Hepatocyte (in vitro differentiated cells): ENCODE measurements around the gene RNF121. TPM values are rescaled to one million over a fixed set of nuclear protein-coding genes. Genes with fewer than 3 reads are reported as not detected.

Experiments used
- DNase-seq: peaks from one replicate; pipeline ENCODE4 v3.0.0-alpha.2; 2016; ENCODE audit warnings: low spot score
- H2AFZ ChIP-seq: fragments of 200-600 bp; sonication (generic); 2 replicates; pipeline ENCODE4 v1.6.0; 2016; ENCODE audit warnings: antibody characterized with exemption, mild to moderate bottlenecking
- H3K27ac ChIP-seq: fragments of 200-600 bp; sonication (generic); 2 replicates; pipeline ENCODE4 v1.5.1; 2016; ENCODE audit warnings: mild to moderate bottlenecking
- H3K27me3 ChIP-seq: fragments of 200-600 bp; sonication (generic); 2 replicates; pipeline ENCODE4 v1.6.1; 2016
- H3K36me3 ChIP-seq: fragments of 200-600 bp; sonication (generic); replicated peaks from 2 replicates; pipeline ENCODE4 v1.5.1; 2016; ENCODE audit warnings: low read depth; ENCODE audit not compliant: insufficient read depth
- H3K4me1 ChIP-seq: fragments of 200-600 bp; sonication (generic); 2 replicates; pipeline ENCODE4 v1.5.1; 2016; ENCODE audit warnings: mild to moderate bottlenecking, moderate library complexity; ENCODE audit not compliant: insufficient read depth
- H3K4me2 ChIP-seq: fragments of 200-600 bp; sonication (generic); 2 replicates; pipeline ENCODE4 v1.6.0; 2016
- H3K4me3 ChIP-seq: fragments of 200-600 bp; sonication (generic); 2 replicates; pipeline ENCODE4 v1.5.1; 2016; ENCODE audit warnings: mild to moderate bottlenecking
- H3K79me2 ChIP-seq: fragments of 200-600 bp; sonication (generic); 2 replicates; pipeline ENCODE4 v1.6.0; 2017; ENCODE audit warnings: mild to moderate bottlenecking
- H3K9me2 ChIP-seq: fragments of 200-600 bp; sonication (generic); replicated peaks from 2 replicates; pipeline ENCODE4 v1.6.0; 2017; ENCODE audit warnings: mild to moderate bottlenecking; ENCODE audit not compliant: insufficient read depth
- H3K9me3 ChIP-seq: fragments of 200-600 bp; sonication (generic); 2 replicates; pipeline ENCODE4 v1.5.1; 2016; ENCODE audit warnings: low read depth, mild to moderate bottlenecking
- H4K20me1 ChIP-seq: fragments of 200-600 bp; sonication (generic); 2 replicates; pipeline ENCODE4 v1.6.0; 2016; ENCODE audit warnings: mild to moderate bottlenecking; ENCODE audit not compliant: insufficient read depth, poor library complexity, severe bottlenecking
- CTCF ChIP-seq: fragments of 200-600 bp; sonication (generic); IDR thresholded peaks from 2 replicates; pipeline ENCODE4 v1.5.1; 2016; ENCODE audit warnings: antibody characterized with exemption, mild to moderate bottlenecking; ENCODE audit not compliant: poor library complexity
- EZH2 ChIP-seq: fragments of 200-600 bp; sonication (generic); IDR thresholded peaks from 2 replicates; pipeline ENCODE4 v1.6.1; 2016; ENCODE audit warnings: antibody characterized with exemption, mild to moderate bottlenecking, borderline replicate concordance
- EZH2phosphoT487 ChIP-seq: fragments of 200-600 bp; sonication (generic); IDR thresholded peaks from one replicate; pipeline ENCODE4 v1.6.1; 2018; ENCODE audit warnings: antibody characterized with exemption, mild to moderate bottlenecking, low read depth, moderate library complexity; ENCODE audit not compliant: unreplicated experiment, severe bottlenecking
- WGBS: methylation state at CpG from one replicate; pipeline ENCODE4 v1.1.6; 2016; ENCODE audit warnings: low lambda C conversion rate; ENCODE audit errors: missing lambda C conversion rate; 5-methylcytosine and 5-hydroxymethylcytosine counted together
- polyA plus RNA-seq: library from polyadenylated mRNA; unstranded; fragments of >200 nt; fragmentation: Nextera tagmentation; extraction: Ambion mirVana; gene quantifications from 2 replicates; pipeline ENCODE4 v1.2.1, GENCODE V29; 2016
- total RNA-seq: library from RNA; depleted of rRNA; stranded (reverse); fragments of >200 nt; gene quantifications from 2 replicates; pipeline ENCODE4 v1.2.3, GENCODE V29; 2014

RNF121 gene
- total and polyA plus RNA-seq, 2 experiments from 2014 or later, result 26.5 to 29.4 TPM

- Histone ChIP-seq H3K36me3 (peaks cover 5% of the 10 kb centered on the region), H3K4me3 (no peak overlapping the region), H2AFZ (no peak overlapping the region), H4K20me1 (no peaks in the 10 kb centered on the region), H3K79me2 (peaks cover 10% of the 10 kb centered on the region), H3K4me2 (no peak overlapping the region), H3K4me1 (no peaks in the 10 kb centered on the region), H3K9me3 (no peaks in the 10 kb centered on the region), H3K27ac (no peak overlapping the region), H3K27me3 (no peaks in the 10 kb centered on the region), H3K9me2 (no peaks in the 10 kb centered on the region)
- peak; percentile 52 for DNase-seq
- peak; percentile 75 for TF ChIP-seq CTCF
- no peak for TF ChIP-seq EZH2phosphoT487
- WGBS, result 70% methylated on average over 7 of the region's 7 CpGs
Observed at GRCh38 chr11:71977743-71978418, 49.0 kb downstream of the RNF121 start.

DNA sequence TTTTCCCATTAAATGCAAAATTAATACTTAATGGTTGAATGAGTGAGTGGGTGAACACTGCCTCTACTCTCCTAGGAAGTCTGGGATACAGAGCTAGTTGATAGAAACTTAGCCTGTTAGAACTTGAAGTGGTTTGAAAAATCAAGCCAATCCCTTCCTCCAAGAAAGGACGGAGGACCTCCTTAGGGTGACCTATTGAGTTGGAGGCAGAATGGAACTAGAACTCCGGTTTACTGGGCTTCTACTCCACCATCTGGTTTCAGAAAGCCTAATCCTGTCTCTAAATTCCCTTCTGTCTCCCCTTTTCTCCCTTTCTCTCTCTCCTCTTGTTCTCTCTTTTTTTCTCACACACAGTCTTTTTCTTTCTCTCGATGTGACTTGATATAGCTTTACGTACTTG, 50.2 kb downstream of the RNF121 start:
- WGBS, result 96% methylated on average over 4 of the region's 4 CpGs
- no peak for DNase-seq
- no peaks in the 10 kb centered on the region for H3K27me3 ChIP-seq
- no peak overlapping the region for H2AFZ ChIP-seq
- peaks cover 8% of the 10 kb centered on the region for H3K79me2 ChIP-seq
- H3K4me2 ChIP-seq, result no peak overlapping the region
- no peaks in the 10 kb centered on the region for H3K9me3 ChIP-seq
- peaks cover 5% of the 10 kb centered on the region for H3K36me3 ChIP-seq
- no peaks in the 10 kb centered on the region for H3K9me2 ChIP-seq
- no peaks in the 10 kb centered on the region for H3K4me1 ChIP-seq
- H3K4me3 ChIP-seq, result no peak overlapping the region
- TF ChIP-seq EZH2 (no peak), CTCF (no peak), EZH2phosphoT487 (no peak)
- no peak overlapping the region for H3K27ac ChIP-seq
- H4K20me1 ChIP-seq, result no peaks in the 10 kb centered on the region

- 95% methylated on average over 3 of the region's 3 CpGs for WGBS
- H3K4me1 ChIP-seq, result no peaks in the 10 kb centered on the region
Observed at GRCh38 chr11:71979602-71980001, 50.8 kb downstream of the RNF121 start.

More at GRCh38 chr11:71979602-71980001, 50.8 kb downstream of the RNF121 start:
- no peak overlapping the region for H3K27ac ChIP-seq
- no peaks in the 10 kb centered on the region for H3K9me2 ChIP-seq
- H3K79me2 ChIP-seq, result peaks cover 8% of the 10 kb centered on the region
- no peak overlapping the region for H3K4me3 ChIP-seq
- TF ChIP-seq CTCF (no peak), EZH2 (no peak), EZH2phosphoT487 (no peak)
- no peak overlapping the region for H2AFZ ChIP-seq
- no peaks in the 10 kb centered on the region for H3K27me3 ChIP-seq
- H3K36me3 ChIP-seq, result peaks cover 5% of the 10 kb centered on the region
- H4K20me1 ChIP-seq, result no peaks in the 10 kb centered on the region
- H3K9me3 ChIP-seq, result no peaks in the 10 kb centered on the region
- H3K4me2 ChIP-seq, result no peak overlapping the region
- DNase-seq, result no peak
